ENCODE results near the gene LRP3.

- TF ChIP-seq CTCF (IDR thresholded peaks at IDR 0.05 in 2 of 3, conservative IDR thresholded peaks at IDR 0.05 in 1 of 3; ENCODE audit: borderline replicate concordance in 1 of 3, insufficient read depth in 1 of 3, low read depth in 2 of 3, low read length in 2 of 3): no peak
- no peak for TF ChIP-seq POLR2A (IDR thresholded peaks at IDR 0.05; ENCODE audit: borderline replicate concordance, extremely low read depth, insufficient read depth, insufficient read length)
- TF ChIP-seq MAX (IDR thresholded peaks at IDR 0.05): no peak
- no peak for TF ChIP-seq POLR2AphosphoS5 (IDR thresholded peaks at IDR 0.05; ENCODE audit: low read depth, low read length)
- TF ChIP-seq EZH2 (IDR thresholded peaks at IDR 0.05): no peak
Observed at GRCh38 chr19:33193269-33193864, 763 bp upstream of the LRP3 start.

Measured in HCT116 (cell line).